GM19395 (cell line): ENCODE data around the gene PLPP3.

Source experiments
- ATAC-seq: cut with Tn5 transposase; IDR thresholded peaks from one replicate; pipeline ENCODE4 v1.9.1; 2021; ENCODE audit warnings: mild to moderate bottlenecking, moderate library complexity; ENCODE audit not compliant: unreplicated experiment

PLPP3 gene

DNA sequence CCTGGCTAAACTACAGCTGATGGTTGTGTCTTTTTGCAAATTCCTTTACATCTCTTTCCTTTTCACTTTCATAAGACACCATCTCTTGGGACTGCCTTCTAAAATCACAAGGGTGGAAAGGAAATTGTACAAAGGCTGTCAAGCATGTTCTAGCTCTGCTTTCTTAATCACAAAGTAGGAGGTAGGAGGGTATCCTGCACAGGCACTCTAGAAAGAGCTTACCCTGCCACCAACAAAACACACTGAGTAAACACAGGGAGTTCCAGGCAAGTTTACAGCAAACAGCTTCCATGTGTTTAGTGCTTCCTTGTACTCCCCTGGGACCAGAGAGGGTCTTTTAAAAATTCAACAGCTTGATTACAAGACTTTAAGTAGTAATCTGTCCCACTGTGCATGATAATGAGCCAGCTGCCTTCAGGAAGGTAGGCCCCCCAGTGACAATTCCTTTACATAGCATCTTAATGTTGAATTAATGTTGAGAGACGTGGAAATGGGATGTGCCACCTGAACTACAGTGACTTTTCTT is 2.4 kb downstream of the PLPP3 start:
- ATAC-seq, result no peak

DNA sequence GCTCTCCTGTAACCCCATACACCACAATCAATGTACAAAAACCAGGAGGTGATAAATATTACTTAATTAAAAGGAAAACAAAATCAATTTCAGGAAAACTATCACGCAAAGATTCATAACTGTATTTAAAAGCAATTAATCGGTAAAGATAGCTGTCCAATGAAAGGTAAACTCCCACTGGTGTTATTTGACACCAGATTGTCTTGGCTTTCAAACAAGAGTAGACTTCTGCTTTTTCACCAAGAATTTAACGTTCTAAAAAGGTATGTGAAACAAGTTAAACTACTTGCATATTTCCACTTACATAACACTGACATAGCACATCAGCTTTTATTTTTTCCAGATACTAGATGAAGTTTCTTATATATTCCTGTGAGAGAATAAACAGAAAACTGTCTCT is 3.5 kb downstream of the PLPP3 start:
- no peak for ATAC-seq

DNA sequence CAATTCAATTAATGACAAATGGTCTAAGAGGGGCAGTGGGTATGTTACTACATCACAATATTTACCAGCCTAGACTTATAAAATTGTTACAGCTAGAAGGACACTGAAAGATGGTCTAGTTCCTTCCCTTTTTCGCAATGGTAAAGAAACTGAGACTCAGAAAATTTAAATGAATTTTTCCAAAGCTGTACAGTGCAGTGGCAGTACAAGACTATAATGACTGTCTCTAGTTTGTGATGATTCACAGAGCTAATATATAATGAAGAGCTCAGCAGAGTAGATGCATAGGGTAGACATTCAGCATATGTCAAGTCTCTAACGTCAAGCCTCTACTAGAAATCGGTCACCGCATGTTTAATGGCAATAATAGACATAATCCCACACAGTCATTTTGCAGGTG is 4.6 kb downstream of the PLPP3 start:
- ATAC-seq, result no peak

DNA sequence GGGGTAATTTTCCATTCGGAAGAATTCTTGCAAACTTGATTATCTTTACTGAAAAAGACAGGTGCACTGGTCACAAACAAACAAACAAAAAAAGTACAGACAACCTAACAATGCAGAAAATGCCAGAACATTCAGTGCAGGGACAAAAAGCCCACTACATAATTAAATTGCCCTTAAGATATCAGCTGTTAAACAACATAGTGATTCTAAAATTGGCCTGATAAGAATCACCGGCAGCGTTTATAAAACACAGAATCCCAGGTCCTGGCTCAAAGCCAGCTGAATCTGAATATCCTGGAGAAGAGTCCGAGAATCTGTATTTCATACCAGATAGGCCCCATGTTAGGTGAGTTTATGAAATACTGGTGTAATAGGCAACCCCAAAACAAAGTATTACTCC is 6.1 kb downstream of the PLPP3 start:
- ATAC-seq, result no peak

DNA sequence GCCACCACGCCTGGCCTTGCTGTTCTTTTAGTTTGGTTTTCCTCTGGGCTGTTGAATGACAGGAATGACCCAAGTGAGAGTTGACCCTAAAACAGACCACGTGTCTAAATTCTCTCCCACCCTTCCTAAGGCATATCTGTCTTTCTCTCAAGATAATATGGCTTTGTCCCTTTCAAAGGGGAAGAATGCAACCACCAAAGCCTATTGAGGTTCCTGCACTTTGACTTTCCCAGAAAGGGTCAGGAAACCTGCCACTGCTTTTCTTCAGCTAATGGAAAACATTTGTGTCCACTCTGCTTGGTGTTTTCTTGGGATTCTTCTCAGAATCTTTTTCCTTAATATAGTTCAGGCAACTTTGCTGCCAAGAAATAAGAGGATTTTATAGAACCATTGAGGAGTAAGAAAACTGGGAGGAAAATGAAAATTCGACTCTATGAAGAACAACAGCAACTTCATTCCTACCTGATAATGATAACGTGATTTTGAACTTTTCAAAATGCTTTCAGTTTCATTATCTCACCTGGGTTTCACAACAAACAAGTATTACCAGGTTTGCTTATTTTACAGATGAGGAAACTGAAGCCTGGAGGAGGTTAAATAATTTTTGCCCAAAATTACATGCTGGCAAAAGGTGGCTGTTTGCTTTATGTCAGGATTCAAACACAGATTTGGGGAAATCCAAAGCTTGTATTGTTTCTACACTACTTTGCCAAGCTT is 6.9 kb downstream of the PLPP3 start:
- ATAC-seq, result no peak

DNA sequence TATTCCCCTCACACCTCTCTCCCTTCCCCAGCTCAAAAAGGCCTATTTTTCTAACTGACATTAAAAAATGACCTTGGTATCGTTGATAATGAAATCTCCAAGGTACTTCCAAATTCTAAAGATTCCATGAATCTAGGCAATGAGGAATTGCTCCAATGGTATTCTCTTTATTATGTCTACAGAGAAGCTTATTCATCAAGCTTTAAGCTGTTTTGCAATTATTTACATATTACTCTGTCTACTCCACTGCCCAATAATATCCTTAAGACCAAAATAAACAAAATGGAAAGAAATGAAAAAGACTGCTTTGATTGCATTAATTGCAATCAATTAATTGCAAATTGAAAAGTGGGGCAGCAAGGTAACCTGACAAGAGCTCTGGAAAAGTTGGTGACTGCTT is 7.9 kb downstream of the PLPP3 start:
- no peak for ATAC-seq

DNA sequence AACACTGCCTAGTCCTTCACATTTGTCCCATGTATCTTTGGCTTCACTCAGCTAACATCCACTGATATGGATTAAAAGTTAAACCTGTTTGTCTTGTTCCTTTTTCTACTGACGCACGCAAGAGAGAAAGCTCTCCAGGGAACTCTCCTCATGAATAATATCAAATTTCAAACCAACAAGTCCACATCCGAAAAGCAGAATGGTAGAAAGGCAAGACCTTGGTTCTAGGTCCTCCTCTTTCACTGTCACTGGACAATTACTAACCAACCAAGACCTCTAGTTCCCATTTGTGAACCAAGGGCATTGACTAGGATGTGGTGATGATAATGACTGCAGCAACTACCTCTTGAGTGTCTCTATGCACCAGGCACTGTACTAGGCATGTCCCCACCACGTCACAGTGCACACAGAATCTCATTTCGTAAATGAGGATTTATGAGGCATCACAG is 8.4 kb downstream of the PLPP3 start:
- no peak for ATAC-seq

DNA sequence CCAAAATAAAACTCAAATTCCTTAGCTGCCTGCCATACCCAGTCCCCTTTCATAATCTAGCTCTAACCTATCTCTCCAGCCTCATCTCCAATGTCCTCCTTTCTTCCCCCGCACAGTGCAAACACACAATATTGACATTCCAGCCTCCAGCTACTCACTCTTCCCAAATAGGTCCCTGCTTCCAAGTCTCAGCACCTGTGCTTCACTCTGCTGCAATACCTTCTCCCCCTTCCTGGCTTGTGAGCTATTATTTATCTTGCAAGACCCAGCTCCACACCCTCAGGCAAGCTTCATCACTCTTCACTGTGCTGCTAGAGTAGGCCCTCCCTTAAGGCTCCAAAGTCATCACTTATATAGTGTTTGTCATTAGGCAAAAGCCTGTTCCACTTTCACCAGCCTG is 9.7 kb downstream of the PLPP3 start:
- no peak for ATAC-seq

DNA sequence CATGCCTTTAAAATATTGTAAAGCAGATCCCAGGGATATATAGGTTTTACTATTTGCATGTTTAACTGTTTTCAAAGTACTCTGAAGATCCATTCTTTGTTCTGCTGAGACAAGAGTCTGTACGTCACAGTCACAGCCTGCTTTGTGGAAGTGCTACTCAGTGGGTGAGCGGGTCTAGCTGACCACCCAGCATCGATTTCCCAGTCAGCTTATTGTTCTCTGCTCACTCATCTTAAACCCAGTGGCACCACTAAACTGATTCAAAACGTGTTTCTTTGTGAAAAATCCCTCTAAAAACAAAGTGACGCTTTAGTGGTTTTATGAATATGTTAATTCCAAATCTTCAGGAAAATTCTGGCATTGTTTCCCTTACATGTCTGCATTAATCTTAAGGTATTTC is 12.4 kb downstream of the PLPP3 start:
- no peak for ATAC-seq

DNA sequence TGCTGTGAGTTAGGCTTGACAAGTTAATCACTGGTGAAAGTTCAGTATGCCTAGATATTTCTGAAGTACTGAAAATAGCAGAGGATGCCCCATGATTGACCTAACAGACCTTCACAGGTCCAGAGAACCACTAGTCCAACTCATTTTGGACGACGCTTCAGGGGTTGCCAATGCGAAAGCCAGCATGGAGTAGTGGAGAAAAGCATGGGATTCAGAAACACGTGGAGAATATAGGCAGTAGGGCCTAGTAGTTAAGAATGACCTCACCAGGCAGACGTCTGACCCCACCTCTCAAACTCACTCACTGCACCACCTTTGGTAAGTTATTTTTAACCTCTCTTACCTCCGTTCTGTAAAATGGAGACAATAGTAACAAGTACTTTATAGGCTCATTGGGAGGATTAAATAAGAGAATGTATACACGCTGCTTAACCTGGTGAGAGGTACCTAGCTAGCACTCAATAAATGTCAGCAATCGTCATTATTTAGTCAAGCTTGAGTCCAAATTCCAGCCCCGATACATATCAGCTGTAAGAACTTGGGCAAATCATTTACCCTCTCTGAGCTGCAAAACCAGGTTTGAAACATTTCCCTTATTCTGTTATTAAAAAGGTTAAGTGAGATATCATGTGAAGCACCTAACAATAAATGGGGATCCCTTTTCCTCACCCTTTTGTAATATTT is 13.2 kb downstream of the PLPP3 start:
- ATAC-seq, result no peak

DNA sequence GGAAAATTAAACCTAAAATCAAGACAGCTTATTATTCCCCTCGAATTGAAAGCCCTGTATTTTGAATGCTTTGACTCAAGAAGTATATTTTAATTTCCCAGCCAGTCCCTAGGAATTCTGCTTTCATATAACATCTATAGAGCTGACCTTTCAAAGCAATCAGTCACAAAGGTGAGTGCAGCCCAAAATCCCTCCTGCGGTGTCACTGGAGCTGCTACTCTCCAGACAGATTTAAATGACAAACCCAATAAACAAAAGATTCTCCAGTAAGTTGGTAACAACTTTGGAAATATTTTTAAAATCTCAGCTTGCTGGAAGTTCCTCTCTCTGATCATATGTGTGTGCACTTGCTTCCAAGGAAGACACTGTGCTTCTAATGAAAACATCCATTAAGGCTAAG is 14.7 kb downstream of the PLPP3 start:
- ATAC-seq, result no peak

DNA sequence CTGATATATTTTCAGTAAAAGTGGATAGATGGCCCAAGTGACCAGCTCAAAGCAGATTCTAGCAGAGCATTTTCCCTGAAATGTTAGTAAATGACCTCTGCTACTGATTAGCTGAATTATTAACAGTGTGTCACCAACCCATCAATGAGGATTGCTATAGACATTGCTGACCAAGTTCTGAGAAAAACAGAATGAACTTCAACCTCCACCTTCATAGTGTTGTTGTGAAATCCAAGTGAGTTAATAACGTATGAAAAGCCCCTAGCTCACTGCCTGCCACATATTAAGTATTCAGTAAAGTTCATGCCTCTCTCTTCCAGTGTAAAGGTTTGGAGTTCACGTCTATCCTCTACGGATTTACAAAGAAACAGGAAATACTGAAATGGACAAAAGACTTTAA is 15.8 kb downstream of the PLPP3 start:
- no peak for ATAC-seq

DNA sequence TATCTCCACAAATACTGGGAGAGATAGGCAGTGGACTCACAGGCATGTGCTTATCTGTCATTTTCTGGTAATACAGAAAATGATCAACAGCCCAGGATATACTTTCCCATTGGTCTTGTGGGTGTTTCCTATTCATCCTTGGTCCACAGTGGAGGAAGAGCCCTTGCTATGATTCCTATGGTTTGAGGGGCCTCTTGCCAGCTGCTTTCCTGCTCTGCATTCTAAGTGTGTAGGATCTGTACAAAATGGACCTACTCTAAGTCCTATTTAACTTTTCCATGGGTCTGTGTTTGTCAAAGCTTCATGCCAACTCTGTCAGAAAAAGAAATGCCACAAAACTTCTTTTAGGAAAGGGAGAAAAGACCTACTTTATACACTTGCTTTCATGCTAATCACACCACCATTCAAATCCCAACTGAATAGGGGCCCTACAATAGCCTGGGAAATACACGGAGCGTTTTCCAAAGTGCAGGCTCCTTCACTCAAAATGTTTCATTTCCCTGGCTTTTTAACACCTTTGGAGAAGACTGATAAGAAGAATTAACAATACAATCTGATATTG is 16.4 kb downstream of the PLPP3 start:
- ATAC-seq, result no peak

DNA sequence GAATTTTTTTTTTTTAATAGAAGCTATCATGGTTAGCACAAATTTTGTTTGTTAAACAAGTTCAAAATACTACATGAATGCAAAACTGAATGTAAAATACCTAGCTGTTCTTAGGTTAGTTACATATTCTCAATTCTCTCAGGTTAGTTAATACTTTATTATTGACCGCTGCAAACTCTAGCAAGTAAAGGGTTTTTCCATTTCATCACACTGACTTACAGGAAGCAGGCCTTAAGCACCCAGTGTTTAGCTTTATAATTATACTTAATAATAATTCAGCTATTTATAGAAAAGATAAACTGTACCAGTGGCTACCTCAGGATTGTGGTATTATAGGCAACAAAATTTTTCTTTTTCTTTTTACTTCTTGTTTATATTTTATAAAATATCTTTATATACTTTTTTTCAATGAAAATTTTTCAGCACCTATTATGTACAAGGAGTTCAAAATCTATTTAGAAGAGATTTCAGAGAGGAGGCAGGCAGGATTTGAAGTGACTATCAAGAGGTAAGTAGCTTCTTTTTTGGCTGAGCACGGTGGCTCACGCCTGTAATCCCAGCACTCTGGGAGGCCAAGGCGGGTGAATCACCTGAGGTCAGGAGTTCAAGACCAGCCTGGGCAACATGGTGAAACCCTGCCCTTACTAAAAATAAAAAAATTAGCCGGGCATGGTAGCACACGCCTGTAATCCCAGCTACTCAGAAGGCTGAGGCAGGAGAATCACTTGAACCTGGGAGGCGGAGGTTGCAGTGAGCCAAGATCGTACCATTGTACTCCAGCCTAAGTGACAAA is 17.9 kb downstream of the PLPP3 start:
- no peak for ATAC-seq

DNA sequence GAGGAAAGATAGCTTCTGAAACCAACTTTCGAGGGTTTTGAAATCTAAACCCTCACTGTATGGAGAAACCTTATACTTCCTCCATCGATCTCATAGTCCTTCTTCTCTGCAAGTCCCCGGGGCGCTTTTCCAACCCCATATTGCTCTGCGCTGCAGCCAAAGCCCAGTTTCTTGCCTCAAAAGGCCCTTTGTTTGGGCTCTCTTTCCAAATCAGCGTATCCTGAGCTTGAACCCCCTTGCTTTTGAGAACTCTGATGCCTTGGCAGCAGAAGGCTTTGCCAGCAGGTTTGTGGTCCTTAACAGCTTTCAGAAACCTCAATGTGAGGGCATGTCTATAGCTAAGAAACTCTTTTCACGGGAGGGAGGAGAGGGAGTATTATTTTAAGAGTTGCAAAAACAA is 21.6 kb downstream of the PLPP3 start:
- no peak for ATAC-seq

DNA sequence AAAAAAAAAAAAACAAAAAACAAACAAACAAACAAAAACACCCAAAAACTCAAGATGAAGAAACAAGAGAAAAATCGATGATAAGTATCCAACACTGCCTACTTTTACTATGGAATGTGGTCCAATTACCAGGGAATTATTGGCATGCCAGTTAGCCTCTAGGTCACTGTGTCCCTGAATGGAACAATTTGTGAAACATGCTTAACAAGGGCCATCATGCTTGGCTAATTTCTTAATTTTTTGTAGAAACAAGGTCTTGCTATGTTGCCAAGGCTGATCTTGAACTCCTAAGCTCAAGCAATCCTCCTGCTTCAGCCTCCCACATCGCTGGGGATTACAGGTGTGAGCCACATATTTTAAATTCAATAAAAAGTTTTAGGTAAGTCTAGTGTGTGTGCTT is 23.9 kb downstream of the PLPP3 start:
- no peak for ATAC-seq

DNA sequence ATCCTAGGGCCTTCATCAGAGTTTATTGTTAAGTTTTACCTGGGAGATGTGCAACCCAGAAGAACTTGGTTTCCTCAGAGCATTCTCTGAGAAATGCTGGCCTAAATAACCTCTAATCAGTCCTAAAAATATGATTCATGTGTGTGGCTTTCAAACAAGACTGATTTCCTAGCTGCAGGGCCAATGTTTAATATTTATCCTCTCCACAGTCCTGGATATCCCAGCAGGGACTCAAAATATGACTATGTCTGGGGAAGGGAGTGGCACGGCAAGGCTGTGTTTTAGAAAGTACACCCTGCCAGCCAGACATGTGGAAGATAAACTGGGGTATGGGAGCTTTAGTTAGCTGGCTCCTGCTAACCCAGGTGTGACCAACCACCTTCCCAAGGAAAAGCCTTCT is 26.3 kb downstream of the PLPP3 start:
- no peak for ATAC-seq

DNA sequence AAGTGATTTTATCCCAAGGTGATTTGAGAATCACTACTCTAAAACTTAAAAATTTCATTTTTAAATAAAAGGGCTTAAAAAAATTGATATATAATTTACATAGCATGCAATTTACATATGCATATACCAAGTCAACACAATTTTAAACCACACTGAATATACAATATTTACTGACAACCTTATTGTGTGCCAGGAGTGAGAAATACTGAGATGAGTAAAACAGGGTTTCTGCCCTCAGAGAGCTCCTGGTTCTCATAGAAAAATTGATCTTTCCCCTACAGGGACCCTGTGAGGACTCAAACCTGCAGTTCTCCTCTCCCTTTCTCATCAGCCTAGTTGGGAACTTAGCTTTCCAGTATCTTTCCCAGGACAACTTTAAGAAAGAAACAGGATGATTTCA is 27.0 kb downstream of the PLPP3 start:
- no peak for ATAC-seq

DNA sequence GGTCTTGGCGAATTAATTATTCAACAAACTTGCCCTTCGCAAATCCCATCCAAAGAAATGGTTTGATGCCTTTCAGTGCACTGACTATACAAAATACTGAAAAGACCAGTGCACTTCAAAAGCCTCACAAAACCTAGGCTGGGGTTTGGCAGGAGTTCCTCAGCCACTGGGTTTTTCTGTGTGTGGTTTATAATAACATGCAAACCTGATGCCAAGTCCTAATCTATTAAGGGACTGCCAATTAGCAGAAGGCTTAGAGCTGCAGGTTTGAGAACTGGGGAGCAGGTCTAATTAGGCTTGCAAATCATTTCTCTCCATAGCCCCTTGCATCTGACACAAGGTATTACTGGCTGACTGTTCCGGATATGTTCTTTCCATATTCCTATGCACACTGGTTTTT is 27.7 kb downstream of the PLPP3 start:
- no peak for ATAC-seq

DNA sequence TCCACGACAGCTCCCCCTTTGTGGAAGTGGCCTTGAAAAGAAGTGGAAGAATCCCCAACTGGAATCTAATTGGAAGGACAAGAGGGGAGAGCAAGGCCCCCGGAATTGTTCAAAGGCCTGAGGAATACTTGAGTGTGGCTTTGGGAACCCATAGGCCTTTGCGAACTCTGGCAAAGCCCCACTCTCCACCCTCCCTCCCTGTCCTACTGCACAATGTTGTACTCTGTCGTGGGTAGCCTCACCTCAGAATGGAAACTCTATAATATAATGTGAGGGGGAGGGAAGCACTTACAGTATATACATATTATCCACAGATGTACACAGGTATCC is 28.5 kb downstream of the PLPP3 start:
- no peak for ATAC-seq

DNA sequence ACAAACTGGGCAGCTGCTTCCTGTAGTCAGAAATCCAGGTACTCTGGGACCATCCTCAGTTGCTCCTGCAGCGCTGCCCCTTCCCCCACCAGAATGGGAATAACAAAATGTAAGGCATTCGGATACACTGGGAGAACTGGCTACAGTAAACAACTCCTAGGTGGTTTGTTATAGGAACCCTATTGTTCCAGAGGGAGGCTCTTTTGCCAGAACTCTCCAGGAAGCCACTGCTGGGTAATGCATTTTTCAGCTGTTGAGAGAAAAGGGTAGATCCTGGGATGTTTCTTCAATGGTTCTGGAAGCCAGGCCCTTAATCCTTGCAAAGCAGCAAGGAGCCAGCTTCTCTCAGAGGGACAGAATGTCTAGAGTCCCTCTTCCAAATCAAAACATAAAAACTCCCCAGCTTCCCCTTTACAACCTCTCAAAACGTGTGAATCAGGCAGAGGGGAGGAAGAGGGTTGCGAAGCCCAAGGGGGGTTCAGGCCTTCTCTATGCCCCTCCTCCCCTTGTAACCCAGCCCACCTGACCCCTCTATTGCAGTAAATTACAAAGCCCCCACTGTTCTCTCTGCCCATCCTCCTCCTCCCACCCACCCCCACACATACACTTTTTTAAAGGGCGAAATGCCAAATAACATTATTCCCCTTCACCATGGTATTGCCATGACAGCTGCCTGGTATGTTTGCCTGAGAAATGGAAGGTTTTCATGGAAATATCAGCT is 29.1 kb downstream of the PLPP3 start:
- ATAC-seq, result no peak
